Mucosa of descending colon (tissue), 3 donors: Measurements from ENCODE around the gene SF1. TPM values are rescaled to one million over a fixed set of nuclear protein-coding genes. Genes with fewer than 3 reads are reported as not detected.

Experiments used
- ATAC-seq: fragments of 200-7000 bp; cut with Tn5 transposase; one replicate; pipeline ENCODE4 v1.9.1; 2020; ENCODE audit warnings: mild to moderate bottlenecking, moderate library complexity
- DNase-seq, 3 donors: peaks; one replicate each; pipeline ENCODE4 v3.0.0-alpha.2; 2020
- H3K36me3 ChIP-seq: fragments of 200-600 bp; one replicate; pipeline ENCODE4 v1.8.0; 2021; ENCODE audit warnings: low read depth, mild to moderate bottlenecking
- H3K4me1 ChIP-seq: fragments of 200-600 bp; one replicate; pipeline ENCODE4 v1.8.0; 2021; ENCODE audit warnings: low read depth, mild to moderate bottlenecking
- H3K4me3 ChIP-seq: fragments of 200-600 bp; one replicate; pipeline ENCODE4 v1.8.0; 2021; ENCODE audit warnings: mild to moderate bottlenecking
- H3K9me3 ChIP-seq: fragments of 200-600 bp; one replicate; pipeline ENCODE4 v1.8.0; 2021; ENCODE audit warnings: mild to moderate bottlenecking
- intact Hi-C, 2 donors: fragments of 100-400 bp; cut with DNase I in 1 of 2; cut with micrococcal nuclease in 1 of 2; formaldehyde crosslinking; loops; one replicate each; pipeline versions ENCODE4 v1.11.0 to v1.11.1; 2022; cut with DNase I, micrococcal nuclease
- total RNA-seq, 3 donors: library from RNA; stranded (reverse); fragmentation: NEBNext Ultra II Directional in 2 of 3; extraction: Animal tissue kit (Norgen Biotek cat#: 25700) in 2 of 3; gene quantifications; one replicate each; pipeline versions ENCODE4 v1.2.1 to v1.2.4, GENCODE V29; 2021 to 2023
- TF ChIP-seq, protein P1 (sequence below): fragments of 200-600 bp; IDR thresholded peaks from one replicate; pipeline ENCODE4 v1.8.0; 2022; ENCODE audit warnings: antibody characterized with exemption, mild to moderate bottlenecking
- donor health status: DM: no; HTN: no; CAD: no; lungs with moderate emphysema.
- donor health status: DM: no; HTN: no; CAD: no.
- donor health status: DM: no; HTN: yes; CAD: no.

The SF1 gene
- total RNA-seq, 3 donors from 2014 or later, result 223 to 317 (median 241) TPM

DNA sequence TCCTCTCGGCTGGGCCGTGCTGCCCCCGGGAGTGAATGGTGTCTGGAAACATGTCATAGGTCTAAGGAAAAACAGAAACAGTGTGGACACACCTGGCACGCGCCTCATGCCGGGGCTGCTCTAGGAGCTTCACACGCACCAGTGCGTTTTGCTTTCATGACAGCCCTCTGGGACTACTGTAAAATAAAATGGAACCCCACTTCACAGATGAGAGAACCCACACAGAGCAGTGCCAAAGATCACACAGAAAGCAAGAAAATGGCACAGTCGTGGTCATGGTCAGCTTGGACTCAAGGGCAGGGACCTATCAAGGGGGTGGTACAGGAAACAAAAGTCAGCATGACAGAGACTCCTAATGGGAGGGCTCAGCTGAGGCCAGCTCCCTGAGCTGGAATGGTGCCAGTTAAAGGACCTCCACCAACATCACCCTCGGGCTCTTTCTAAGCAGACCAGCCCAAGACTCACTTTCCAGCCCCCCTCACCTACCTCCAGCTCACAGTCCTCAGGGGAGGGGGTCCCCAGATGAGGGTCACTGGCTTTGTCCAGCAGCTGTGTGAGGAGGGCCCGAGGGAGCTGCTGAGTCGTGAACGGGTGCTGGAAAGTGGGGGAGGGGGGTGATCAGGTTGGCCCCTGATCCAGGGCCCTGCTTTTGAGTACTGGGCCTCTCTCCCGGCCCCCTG is 21.4 kb upstream of the SF1 start:
- peak in 1 of 3 donors; percentile 42 for DNase-seq
- intact Hi-C loops, result no loop called here
- no peak overlapping the region for H3K4me3 ChIP-seq
- TF ChIP-seq, protein P1, sequence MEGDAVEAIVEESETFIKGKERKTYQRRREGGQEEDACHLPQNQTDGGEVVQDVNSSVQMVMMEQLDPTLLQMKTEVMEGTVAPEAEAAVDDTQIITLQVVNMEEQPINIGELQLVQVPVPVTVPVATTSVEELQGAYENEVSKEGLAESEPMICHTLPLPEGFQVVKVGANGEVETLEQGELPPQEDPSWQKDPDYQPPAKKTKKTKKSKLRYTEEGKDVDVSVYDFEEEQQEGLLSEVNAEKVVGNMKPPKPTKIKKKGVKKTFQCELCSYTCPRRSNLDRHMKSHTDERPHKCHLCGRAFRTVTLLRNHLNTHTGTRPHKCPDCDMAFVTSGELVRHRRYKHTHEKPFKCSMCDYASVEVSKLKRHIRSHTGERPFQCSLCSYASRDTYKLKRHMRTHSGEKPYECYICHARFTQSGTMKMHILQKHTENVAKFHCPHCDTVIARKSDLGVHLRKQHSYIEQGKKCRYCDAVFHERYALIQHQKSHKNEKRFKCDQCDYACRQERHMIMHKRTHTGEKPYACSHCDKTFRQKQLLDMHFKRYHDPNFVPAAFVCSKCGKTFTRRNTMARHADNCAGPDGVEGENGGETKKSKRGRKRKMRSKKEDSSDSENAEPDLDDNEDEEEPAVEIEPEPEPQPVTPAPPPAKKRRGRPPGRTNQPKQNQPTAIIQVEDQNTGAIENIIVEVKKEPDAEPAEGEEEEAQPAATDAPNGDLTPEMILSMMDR, result no peak
- no peaks in the 10 kb centered on the region for H3K9me3 ChIP-seq
- H3K36me3 ChIP-seq, result no peaks in the 10 kb centered on the region
- H3K4me1 ChIP-seq, result peaks cover 17% of the 10 kb centered on the region
- ATAC-seq, result no peak

DNA sequence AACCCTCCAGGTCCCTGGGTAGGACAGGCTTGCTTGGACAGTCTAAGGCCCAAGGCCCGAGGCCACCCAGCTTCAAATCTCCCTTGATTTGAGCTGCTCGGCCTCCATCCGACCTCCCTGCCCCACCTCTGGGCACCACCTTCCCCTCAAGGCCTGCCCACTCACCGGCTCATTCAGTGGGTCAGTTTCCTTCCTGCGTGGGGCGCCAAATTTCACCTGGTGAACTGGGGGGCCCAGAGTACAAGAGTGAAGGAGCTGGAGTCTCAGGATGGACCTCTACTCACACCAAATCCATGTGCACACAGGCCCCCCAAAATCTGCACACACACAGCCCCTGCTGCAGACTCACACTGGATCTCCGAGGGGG is 20.9 kb upstream of the SF1 start:
- H3K36me3 ChIP-seq, result no peaks in the 10 kb centered on the region
- no peak overlapping the region for H3K4me3 ChIP-seq
- no peak for ATAC-seq
- peak in 2 of 3 donors; percentile 22 to 34 for DNase-seq
- peaks cover 15% of the 10 kb centered on the region for H3K4me1 ChIP-seq
- intact Hi-C loops, result no loop called here
- H3K9me3 ChIP-seq, result no peaks in the 10 kb centered on the region
- TF ChIP-seq, protein P1, result no peak

DNA sequence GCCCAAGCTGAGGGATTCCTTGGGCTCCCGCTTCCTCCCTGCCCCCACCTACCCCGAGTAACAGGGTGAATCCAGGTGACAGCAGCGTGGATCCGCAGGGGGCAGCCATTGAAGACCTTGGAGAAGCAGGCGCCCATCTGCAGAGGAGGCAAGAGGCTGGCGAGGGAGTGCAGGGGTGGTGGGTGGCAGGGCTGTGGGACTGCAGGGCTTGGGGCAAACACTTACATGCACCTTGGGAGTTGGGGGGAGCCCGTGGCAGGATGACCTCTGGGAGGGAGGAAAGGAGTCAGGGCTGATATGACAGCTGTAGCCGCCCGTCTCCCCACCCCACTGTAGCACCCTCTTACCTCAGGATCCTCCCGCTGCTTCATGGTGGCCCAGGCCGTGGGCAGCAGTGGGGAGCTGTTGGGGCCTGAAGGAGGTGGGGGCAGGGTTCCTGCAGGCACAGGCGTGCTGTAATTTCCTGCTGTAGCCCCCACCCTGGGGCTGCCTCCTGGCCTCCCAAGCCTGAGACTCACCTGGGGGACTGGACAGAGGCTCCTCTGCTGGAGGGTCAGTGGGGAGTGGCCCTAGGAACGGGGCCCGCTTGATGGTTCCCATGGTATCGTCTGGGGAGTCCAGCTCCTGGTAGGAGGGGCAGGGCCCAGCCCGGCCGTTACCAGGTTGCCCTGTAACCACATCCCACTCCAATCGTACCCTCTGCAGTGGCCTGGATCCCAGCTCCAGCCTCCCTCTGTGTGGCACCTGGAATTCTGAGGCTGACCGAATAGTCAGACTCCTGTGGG is 18.6 kb upstream of the SF1 start:
- intact Hi-C loops, result no loop called here
- no peaks in the 10 kb centered on the region for H3K4me1 ChIP-seq
- TF ChIP-seq, protein P1, result no peak
- no peaks in the 10 kb centered on the region for H3K36me3 ChIP-seq
- H3K9me3 ChIP-seq, result no peaks in the 10 kb centered on the region
- ATAC-seq, result no peak
- no peak overlapping the region for H3K4me3 ChIP-seq
- DNase-seq, result peak in 2 of 3 donors; percentile 16 to 46

DNA sequence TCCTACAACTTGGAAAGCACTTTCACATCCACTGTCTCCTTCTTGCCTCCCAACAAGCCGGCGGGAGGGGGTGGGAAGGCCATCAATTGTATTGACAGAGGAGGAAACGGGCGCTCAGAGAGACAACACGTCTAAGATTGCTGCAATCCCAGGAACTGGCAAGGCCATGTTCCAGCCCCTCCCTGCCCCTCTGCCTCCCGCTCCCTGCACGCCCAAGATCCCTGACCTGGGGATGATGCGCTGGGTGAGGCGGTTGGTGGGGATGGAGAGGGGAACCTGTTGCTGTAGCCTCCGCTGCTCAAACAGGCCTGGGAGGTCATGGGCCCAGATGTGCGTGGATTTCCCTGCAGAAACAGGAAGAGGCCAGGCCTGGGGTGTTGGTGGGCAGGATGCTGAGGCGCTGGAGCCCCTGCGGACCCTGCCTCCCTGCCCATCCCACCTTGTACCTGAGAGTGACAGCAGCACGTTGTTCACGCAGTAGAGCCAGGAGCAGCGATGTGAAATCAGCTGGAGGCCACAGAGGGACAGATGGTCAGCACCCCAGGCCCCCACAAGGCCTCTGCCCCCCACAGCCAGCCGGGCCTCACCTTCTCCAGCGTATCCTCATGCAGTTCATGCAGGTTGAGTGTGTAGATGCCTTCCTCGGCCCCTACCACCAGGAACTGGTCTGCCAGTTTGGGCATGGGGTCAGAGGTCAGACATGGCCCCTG is 17.9 kb upstream of the SF1 start:
- H3K9me3 ChIP-seq, result no peaks in the 10 kb centered on the region
- no peak overlapping the region for H3K4me3 ChIP-seq
- peak in 1 of 3 donors; percentile 44 for DNase-seq
- H3K4me1 ChIP-seq, result no peaks in the 10 kb centered on the region
- TF ChIP-seq, protein P1, result no peak
- ATAC-seq, result no peak
- no peaks in the 10 kb centered on the region for H3K36me3 ChIP-seq
- intact Hi-C loops, result no loop called here

DNA sequence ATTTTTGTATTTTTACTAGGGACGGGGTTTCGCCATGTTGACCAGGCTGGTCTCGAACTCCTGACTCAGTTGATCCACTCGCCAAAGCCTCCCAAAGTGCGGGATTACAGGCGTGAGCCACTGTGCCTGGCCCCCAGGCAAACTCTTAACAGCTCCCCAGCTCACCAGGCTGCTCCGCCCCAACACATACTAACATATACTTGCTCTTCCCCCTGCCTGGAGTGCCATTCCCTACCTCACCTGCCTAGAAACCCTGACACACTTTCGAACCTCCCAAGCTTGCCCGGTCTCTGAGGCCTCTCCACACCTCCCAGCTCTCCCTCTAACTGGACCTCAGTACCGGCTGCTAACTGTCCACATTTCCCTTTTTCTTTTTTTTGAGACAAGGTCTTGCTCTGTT is 16.2 kb upstream of the SF1 start:
- ATAC-seq (no peak), DNase-seq (no peak)
- Histone ChIP-seq H3K4me1 (no peaks in the 10 kb centered on the region), H3K9me3 (no peaks in the 10 kb centered on the region), H3K36me3 (no peaks in the 10 kb centered on the region), H3K4me3 (no peak overlapping the region)
- intact Hi-C loops, result no loop called here
- TF ChIP-seq, protein P1, result no peak
